ENCODE results near the gene CYP24A1.

The CYP24A1 gene

GRCh38 chr20:54111460-54111859 lies 62.3 kb downstream of the CYP24A1 start:
- DNase-seq (ENCODE audit: low read depth), result no peak

- no peak for DNase-seq (ENCODE audit: low read depth)
These were observed 63.3 kb downstream of the CYP24A1 start for GRCh38 chr20:54110457-54110856.

DNA sequence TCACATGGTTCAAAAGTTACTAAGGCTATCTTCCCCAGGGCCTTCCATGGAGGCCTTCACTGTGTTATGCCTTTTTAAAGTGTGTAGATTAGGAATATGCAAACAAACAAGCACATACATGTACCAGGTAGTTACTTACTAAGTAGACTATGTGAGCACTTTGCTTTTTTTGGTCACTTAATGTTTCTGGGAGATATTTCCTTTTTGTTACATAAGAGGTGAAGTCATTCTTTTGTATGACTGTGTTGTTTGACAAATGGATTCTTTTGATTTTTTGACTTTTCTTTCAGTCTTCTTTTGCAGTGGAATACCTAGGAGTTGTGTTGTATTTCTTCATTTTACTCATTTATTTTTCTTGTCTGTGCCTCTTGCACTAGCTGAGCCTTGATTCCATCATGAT lies 63.7 kb downstream of the CYP24A1 start:
- DNase-seq (ENCODE audit: low read depth), result no peak

GRCh38 chr20:54108817-54109216 lies 65.0 kb downstream of the CYP24A1 start:
- no peak for DNase-seq (ENCODE audit: low read depth)

- DNase-seq (ENCODE audit: low read depth), result no peak
These were observed 65.5 kb downstream of the CYP24A1 start for GRCh38 chr20:54108326-54108642.

DNA sequence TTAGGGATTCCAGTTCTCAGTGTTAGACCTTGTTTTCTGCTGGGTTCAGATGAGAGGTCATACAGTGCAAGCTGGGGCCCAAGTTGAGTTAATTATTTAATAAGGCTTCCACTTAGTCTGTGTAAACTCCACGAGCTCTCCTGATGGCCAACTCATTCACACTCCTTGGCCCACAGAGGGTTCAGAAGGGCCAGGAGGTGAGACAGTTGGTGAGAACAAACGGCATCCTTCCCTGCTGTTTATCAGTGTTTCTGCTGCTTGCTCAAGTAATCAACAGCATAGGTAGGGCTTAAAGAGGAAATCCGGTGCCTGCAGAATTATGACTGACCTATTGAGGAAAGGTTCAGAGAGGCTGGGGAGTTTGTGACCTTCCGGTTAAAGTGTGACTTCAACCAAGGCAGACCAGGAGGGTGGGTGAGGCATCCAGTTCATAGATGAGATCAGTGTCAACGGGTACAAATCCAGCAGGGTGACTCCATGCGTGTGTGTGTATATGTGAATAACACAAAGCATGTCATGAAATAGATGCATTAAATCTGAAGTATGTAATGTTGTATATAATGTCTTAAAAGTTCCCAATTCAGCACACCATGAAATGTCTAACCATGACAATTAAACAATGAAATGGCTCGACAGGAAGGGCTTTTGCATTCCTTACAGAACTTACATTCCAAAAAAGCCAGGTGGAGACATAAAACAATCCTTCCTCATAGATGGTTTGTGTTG lies 66.0 kb downstream of the CYP24A1 start:
- no peak for DNase-seq (ENCODE audit: low read depth)

GRCh38 chr20:54107181-54107580 lies 66.6 kb downstream of the CYP24A1 start:
- DNase-seq (ENCODE audit: low read depth), result no peak

GRCh38 chr20:54106162-54106561 lies 67.6 kb downstream of the CYP24A1 start:
- no peak for DNase-seq (ENCODE audit: low read depth)

GRCh38 chr20:54105653-54106052 lies 68.1 kb downstream of the CYP24A1 start:
- peak; percentile 37 for DNase-seq (ENCODE audit: low read depth)

DNA sequence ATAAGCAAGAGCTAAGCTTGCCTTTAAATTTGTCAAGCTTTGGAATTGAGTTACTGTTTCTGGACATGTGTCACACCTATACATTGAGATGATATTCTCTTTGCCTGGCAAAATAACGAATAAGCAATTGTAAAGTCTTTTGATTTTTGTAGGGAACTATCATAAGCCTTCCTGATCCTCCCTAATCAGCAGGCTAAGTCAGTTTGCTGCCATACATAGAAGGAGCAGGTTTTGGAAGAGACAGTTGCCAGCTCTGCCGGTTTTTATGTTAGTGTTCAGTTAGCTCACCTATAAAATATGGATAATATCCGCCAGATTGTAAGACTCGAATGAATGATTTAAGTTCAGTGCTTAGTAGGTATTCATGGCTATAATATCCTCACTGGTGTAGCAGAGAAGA lies 69.0 kb downstream of the CYP24A1 start:
- DNase-seq (ENCODE audit: low read depth), result no peak

DNA sequence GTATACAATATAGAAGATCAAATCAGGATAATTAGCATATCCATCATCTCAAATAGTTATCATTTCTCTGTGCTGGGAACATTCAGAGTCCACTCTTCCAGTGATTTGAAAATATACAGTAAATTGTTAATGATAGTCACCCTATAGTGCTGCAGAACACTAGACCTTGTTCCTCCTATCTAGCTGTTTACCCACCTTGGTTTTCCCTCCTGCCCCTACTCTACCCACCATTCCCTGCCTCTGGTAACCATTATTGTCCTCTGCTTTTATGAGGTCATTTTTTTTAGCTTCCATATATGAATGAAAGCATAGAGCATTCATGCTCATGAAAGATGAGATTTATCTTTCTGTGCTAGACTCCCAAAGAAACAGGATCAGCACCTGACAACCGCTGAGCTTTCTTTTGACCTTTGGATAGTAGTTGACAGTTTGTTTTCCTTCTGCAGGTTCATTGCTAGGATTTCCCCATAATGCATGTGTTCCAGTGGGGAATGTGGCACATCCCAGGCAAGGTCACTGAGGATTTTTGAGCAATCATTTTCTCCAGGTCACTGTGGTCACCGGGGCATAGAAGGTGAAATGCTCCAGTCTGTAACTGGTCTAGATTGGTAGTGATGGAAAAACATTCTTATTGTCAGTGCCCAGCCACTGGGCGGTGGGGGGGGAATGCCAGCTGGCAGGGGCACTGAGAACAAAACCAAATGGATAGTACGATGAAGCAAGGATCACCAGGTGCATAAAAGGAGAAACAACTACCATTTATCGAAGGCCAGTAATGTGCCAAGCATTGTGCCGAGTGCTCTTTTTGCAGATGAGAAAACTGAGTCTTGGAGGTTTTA lies 69.8 kb downstream of the CYP24A1 start:
- DNase-seq (ENCODE audit: low read depth), result no peak

All from iris pigment epithelial cell (primary cell).